ENCODE data around the gene JARID2. TPM values are rescaled to one million over a fixed set of nuclear protein-coding genes. Genes with fewer than 3 reads are reported as not detected.

Gene JARID2
- total RNA-seq, 3 donors from 2014 or later = 10.5 to 13.9 (median 11.5) TPM

DNA sequence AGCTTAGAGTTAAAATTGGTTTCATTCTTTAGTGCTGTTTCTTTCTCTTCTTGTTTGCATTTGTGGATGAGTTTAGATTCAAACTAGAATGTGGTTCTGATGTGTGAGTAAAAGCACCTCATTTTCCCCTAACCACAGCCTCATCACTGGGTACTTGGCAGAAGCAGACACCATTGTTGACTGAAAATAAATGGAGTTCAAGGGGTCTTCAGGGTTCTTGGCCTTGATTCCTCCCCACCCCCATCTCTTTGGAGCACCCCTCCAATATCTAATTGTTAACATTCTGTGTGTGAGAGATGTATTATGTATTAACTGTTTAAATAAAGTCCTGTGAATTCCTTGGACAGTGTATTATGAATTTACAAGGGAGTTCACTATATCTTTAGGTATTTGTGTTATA, 59.6 kb downstream of the JARID2 start:
- peaks cover 0 to 5% of the 10 kb centered on the region in 2 donors for H3K4me1 ChIP-seq
- no peaks in the 10 kb centered on the region for H3K9me3 ChIP-seq
- H3K27me3 ChIP-seq = no peaks in the 10 kb centered on the region
- H3K27ac ChIP-seq = no peak overlapping the region
- no peak overlapping the region for H3K4me3 ChIP-seq
- intact Hi-C loops (cut with DNase I; ENCODE audit: low total_unique reads) = no loop called here
- no peak for TF ChIP-seq POLR2AphosphoS5 (IDR thresholded peaks at IDR 0.05)
- TF ChIP-seq POLR2A (IDR thresholded peaks at IDR 0.05) = no peak
- TF ChIP-seq, protein P1, sequence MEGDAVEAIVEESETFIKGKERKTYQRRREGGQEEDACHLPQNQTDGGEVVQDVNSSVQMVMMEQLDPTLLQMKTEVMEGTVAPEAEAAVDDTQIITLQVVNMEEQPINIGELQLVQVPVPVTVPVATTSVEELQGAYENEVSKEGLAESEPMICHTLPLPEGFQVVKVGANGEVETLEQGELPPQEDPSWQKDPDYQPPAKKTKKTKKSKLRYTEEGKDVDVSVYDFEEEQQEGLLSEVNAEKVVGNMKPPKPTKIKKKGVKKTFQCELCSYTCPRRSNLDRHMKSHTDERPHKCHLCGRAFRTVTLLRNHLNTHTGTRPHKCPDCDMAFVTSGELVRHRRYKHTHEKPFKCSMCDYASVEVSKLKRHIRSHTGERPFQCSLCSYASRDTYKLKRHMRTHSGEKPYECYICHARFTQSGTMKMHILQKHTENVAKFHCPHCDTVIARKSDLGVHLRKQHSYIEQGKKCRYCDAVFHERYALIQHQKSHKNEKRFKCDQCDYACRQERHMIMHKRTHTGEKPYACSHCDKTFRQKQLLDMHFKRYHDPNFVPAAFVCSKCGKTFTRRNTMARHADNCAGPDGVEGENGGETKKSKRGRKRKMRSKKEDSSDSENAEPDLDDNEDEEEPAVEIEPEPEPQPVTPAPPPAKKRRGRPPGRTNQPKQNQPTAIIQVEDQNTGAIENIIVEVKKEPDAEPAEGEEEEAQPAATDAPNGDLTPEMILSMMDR (IDR thresholded peaks at IDR 0.05) = no peak
- H3K36me3 ChIP-seq = no peaks in the 10 kb centered on the region
- no peak for DNase-seq (ENCODE audit: low spot score in 2 of 2)

DNA sequence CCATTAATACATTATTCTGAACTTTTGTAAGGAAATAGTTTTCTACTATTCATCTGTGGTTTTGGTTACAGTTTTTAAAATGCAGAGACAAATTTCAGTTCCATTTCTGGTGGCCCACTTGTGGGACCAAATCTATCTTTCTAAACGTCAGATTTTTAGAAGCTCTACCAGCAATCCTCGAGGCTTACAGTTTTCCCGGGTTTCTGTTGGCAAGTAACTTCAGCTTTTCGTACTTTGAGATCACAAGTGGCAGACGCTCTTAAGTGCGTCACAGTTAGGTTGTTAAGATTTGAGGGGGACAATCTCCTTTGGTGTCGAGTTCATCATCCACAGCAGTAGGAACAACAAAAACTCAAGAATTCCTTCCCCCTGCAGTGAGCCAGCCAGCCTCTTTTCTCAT, 60.0 kb downstream of the JARID2 start:
- no peak overlapping the region for H3K4me3 ChIP-seq
- H3K27ac ChIP-seq = no peak overlapping the region
- TF ChIP-seq, protein P1 (IDR thresholded peaks at IDR 0.05) = no peak
- TF ChIP-seq POLR2A (IDR thresholded peaks at IDR 0.05) = no peak
- no peak for TF ChIP-seq POLR2AphosphoS5 (IDR thresholded peaks at IDR 0.05)
- H3K36me3 ChIP-seq = no peaks in the 10 kb centered on the region
- H3K4me1 ChIP-seq = peaks cover 0 to 5% of the 10 kb centered on the region in 2 donors
- no peaks in the 10 kb centered on the region for H3K9me3 ChIP-seq
- intact Hi-C loops (cut with DNase I; ENCODE audit: low total_unique reads) = no loop called here
- H3K27me3 ChIP-seq = no peaks in the 10 kb centered on the region
- no peak for DNase-seq (ENCODE audit: low spot score in 2 of 2)

DNA sequence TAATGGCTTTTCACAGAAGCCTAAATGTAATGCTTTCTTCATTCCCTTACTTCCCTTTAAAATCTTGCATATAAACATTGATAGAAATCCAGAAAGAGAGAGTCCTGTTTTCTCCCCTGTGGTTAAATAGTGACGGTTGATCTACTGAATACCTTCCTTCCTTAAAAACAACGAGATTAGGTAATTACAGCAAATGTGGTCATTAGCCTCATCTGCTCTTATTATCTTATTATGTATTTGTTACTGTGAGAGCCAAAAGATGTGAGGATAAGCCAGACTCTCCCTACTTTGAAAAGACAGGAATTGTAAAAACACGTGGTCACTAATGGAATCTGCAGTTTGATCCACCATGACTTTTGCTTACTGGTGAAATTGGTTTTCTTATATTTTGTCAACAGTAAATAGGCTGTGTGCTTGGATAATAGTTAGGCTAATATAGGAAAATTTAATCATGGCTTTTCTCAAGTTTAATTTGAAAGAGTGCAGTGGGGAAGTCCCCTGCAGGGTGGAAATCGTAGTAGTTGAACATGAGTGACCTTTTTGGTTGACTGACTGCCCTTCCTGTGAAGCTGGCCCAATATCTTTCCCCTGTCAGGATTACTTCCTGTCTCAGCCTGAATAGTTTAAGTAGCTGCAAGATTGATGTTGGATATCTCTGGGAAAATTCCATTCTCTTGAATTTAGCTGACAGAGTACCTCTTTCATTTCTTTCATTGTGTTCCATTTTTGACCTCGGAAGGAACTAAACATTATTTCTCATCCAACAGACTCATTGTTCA, 62.8 kb downstream of the JARID2 start:
- Histone ChIP-seq H3K36me3 (no peaks in the 10 kb centered on the region), H3K4me1 (peaks cover 0 to 5% of the 10 kb centered on the region in 2 donors), H3K9me3 (no peaks in the 10 kb centered on the region), H3K27ac (no peak overlapping the region), H3K4me3 (no peak overlapping the region), H3K27me3 (no peaks in the 10 kb centered on the region)
- no peak for DNase-seq (ENCODE audit: low spot score in 2 of 2)
- TF ChIP-seq, protein P1 (IDR thresholded peaks at IDR 0.05) = no peak
- TF ChIP-seq POLR2A (IDR thresholded peaks at IDR 0.05) = no peak
- TF ChIP-seq POLR2AphosphoS5 (IDR thresholded peaks at IDR 0.05) = no peak
- intact Hi-C loops (cut with DNase I; ENCODE audit: low total_unique reads) = no loop called here

DNA sequence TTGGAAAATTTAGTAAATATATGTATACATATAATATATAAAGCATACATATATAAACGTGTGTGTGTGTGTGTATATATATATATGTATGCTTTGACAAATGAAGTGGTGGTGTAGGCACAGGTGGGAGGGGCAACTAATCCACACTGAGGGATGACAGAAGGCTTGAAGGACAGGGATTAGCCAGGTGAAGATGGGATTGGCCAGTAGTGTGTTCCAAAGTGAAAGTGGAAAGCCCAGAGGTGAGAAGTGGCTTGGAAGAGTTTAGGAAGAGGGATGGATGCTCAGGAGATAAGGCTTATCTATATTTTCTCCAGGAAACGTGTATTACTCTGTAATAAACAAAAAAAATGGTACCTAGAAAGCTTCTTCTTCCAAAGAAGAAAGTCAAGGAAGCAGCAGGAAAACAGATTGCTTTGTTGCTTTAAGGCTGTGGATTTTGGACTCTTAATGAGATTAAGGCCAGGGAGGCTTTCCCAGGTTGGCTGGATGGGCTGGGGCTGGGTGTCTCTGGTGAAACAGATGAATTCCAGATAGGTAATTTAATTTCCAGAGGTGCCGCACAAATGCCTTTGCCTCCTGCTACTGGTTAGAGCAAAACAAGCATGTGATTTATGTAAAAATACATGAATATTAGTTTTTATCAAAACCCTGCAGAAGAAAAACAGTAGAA, 63.9 kb downstream of the JARID2 start:
- no peak for DNase-seq (ENCODE audit: low spot score in 2 of 2)
- no peak for TF ChIP-seq POLR2A (IDR thresholded peaks at IDR 0.05)
- TF ChIP-seq, protein P1 (IDR thresholded peaks at IDR 0.05) = no peak
- TF ChIP-seq POLR2AphosphoS5 (IDR thresholded peaks at IDR 0.05) = no peak
- H3K4me1 ChIP-seq = peaks cover 0 to 5% of the 10 kb centered on the region in 2 donors
- no peaks in the 10 kb centered on the region for H3K36me3 ChIP-seq
- intact Hi-C loops (cut with DNase I; ENCODE audit: low total_unique reads) = loop anchor here (2.0 kb wide), 1 partner anchor 55 kb away; no protein-coding TSS in a partner anchor
- no peaks in the 10 kb centered on the region for H3K9me3 ChIP-seq
- no peaks in the 10 kb centered on the region for H3K27me3 ChIP-seq
- no peak overlapping the region for H3K4me3 ChIP-seq
- no peak overlapping the region for H3K27ac ChIP-seq

DNA sequence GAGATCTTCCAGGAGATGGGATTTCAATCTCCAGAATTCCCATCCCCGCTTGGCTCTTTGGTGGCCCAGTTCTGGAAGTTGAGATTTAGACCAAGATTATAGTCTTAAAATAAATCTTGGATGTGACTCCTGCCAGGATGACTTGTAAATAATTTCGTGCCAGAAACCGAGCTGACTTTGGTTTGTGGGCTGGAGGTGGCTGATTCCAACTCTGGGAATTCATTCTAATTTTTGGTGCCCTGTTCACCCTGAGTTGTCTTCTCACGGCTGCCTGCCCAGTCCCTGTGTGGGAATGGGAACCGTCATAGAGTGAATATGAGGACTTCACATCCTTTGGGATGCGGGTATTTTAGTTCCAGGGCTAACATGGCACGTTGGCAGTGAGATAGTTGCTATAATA, 64.8 kb downstream of the JARID2 start:
- H3K4me3 ChIP-seq = no peak overlapping the region
- no peak overlapping the region for H3K27ac ChIP-seq
- H3K9me3 ChIP-seq = no peaks in the 10 kb centered on the region
- intact Hi-C loops (cut with DNase I; ENCODE audit: low total_unique reads) = loop anchor here (2.0 kb wide), 1 partner anchor 54 kb away; no protein-coding TSS in a partner anchor
- DNase-seq (ENCODE audit: low spot score in 2 of 2) = no peak
- peaks cover 0 to 5% of the 10 kb centered on the region in 2 donors for H3K4me1 ChIP-seq
- H3K36me3 ChIP-seq = no peaks in the 10 kb centered on the region
- no peaks in the 10 kb centered on the region for H3K27me3 ChIP-seq
- TF ChIP-seq POLR2AphosphoS5 (IDR thresholded peaks at IDR 0.05) (no peak), POLR2A (IDR thresholded peaks at IDR 0.05) (no peak)
- TF ChIP-seq, protein P1 (IDR thresholded peaks at IDR 0.05) = no peak

Measured in breast epithelium (tissue), 4 donors.